Measurements from ENCODE around the gene MED17.

GRCh38 chr11:93747122-93747521, 37.0 kb upstream of the MED17 start:
- no peak for TF ChIP-seq FOXK2 (IDR thresholded peaks at IDR 0.05)
- no peak for TF ChIP-seq FOXM1 (IDR thresholded peaks at IDR 0.05; ENCODE audit: borderline replicate concordance)
- no peak for TF ChIP-seq HDGF (IDR thresholded peaks at IDR 0.05; ENCODE audit: borderline replicate concordance)
- TF ChIP-seq LEF1 (IDR thresholded peaks at IDR 0.05; ENCODE audit: borderline replicate concordance), result no peak
- no peak for TF ChIP-seq TARDBP (IDR thresholded peaks at IDR 0.05)
- no peak for TF ChIP-seq BHLHE40 (IDR thresholded peaks at IDR 0.05; ENCODE audit: borderline replicate concordance)
- TF ChIP-seq FOXA1 (IDR thresholded peaks at IDR 0.05), result no peak
- no peak for TF ChIP-seq SUZ12 (IDR thresholded peaks at IDR 0.05)
- no peak for TF ChIP-seq PKNOX1 (IDR thresholded peaks at IDR 0.05)
- no peak for TF ChIP-seq SP1 (IDR thresholded peaks at IDR 0.05)
